ENCODE data around the gene TUBA1C.
A peak's percentile ranks its signal among the peaks of the same experiment; 100 is the strongest.
"Not testable (repeated sequence)": the region's sequence is repeated elsewhere in the genome, so short reads cannot be mapped to it uniquely, and the experiment has no call there.

TUBA1C gene

DNA sequence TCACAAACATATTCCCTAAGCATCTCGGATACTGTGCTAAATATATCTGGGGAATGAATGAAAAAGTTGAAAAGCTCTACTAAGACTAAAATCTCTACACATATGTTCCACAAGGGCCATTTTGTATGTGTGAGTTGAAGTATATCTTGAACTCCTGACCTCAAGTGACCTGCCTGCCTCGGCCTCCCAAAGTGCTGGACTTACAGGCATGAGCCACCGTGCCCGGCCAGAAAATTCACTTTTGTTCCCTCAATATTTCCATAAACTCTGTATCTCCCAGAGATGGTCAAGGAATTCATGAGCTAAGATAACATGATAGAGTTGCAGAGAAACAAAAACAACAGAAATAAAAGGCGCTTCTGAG lies 1.5 kb upstream of the TUBA1C start:
- Mint-ChIP-seq H3K4me3 (peak overlapping the region; percentile 91), H3K36me3 (peaks cover 26% of the 10 kb centered on the region), H3K9me3 (no peaks in the 10 kb centered on the region), H3K27me3 (peaks cover 4% of the 10 kb centered on the region), H3K27ac (peak overlapping the region; percentile 91), H3K4me1 (peaks cover 41% of the 10 kb centered on the region)
- DNase-seq = no peak
- CTCF ChIA-PET = interaction anchor here (1.2 to 1.3 kb wide), 2 partner anchors 28 to 133 kb away, joined by 4 read pairs; no protein-coding TSS in a partner anchor

DNA sequence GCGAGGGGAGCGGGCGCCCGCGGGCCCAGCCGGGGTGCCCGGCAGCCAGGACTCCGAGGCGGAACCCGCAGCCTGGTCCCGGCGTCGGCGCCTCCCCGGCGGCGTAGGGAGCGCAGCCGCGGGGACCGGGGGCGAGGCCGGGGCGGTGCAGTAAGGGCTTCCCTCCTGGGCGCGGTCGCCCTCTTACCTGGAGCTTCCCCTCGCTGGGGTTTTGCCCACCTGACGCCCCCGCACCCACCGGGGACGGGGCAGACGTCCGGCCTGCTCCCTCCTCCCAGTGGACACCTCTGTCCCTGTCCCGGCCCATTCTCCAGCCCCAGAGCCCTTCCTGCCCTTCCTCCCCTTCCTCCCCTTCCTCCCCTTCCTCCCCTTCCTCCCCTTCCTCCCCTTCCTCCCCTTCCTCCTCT lies 413 bp upstream of the TUBA1C start:
- peaks cover 4% of the 10 kb centered on the region for H3K27me3 Mint-ChIP-seq
- peaks cover 36% of the 10 kb centered on the region for H3K36me3 Mint-ChIP-seq
- H3K9me3 Mint-ChIP-seq = no peaks in the 10 kb centered on the region
- peak overlapping the region; percentile 99 for H3K27ac Mint-ChIP-seq
- DNase-seq = no peak
- CTCF ChIA-PET = interaction anchor here (1.0 to 1.3 kb wide), 3 partner anchors 29 to 198 kb away, joined by 3 to 4 read pairs (median 4); no protein-coding TSS in a partner anchor
- H3K4me3 Mint-ChIP-seq = peak overlapping the region; percentile 99
- H3K4me1 Mint-ChIP-seq = peaks cover 52% of the 10 kb centered on the region

DNA sequence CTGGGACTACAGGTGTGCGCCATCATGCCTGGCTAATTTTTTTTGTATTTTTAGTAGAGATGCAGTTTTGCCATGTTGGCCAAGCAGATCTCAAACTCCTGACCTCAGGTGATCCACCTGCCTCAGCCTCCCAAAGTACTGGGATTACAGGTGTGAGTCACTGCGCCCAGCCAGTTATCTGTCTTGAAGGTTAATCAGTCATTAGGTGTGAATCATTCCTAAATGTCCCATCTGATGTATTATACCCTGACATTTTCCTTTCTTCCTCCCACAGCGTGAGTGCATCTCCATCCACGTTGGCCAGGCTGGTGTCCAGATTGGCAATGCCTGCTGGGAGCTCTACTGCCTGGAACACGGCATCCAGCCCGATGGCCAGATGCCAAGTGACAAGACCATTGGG lies 4.3 kb downstream of the TUBA1C start:
- CTCF ChIA-PET = interaction anchor here (0.9 kb wide), 1 partner anchor 8 kb away, joined by 3 read pairs; no protein-coding TSS in a partner anchor
- H3K36me3 Mint-ChIP-seq = peaks cover 61% of the 10 kb centered on the region
- H3K4me1 Mint-ChIP-seq = peaks cover 43% of the 10 kb centered on the region
- not testable (repeated sequence) for H3K9me3 Mint-ChIP-seq, H3K27me3 Mint-ChIP-seq, DNase-seq, H3K27ac Mint-ChIP-seq, H3K4me3 Mint-ChIP-seq

DNA sequence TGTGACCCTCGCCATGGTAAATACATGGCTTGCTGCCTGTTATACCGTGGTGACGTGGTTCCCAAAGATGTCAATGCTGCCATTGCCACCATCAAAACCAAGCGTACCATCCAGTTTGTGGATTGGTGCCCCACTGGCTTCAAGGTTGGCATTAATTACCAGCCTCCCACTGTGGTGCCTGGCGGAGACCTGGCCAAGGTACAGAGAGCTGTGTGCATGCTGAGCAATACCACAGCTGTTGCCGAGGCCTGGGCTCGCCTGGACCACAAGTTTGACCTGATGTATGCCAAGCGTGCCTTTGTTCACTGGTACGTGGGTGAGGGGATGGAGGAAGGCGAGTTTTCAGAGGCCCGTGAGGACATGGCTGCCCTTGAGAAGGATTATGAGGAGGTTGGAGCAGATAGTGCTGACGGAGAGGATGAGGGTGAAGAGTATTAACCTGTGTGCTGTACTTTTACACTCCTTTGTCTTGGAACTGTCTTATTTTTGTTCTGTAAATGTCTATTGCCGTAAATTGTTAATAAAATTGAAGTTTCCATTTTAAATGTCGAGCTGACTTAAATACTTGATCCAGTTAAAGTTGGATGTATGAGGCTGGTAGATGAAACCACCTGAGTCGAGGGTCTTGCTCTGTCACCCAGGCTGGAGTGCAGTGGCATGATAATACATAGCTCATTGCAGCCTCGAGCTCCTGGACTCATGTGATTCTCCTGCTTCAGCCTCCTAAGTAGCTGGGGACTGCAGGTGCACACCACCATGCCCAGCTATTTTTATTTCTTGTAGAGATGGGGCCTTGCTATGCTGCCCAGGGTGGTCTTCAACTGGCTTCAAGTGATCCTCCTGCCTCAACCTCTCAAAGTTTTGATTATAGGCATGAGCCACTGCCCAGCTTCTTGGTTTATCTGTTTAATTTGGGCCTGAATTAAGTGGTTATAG lies 8.2 kb downstream of the TUBA1C start:
- Mint-ChIP-seq H3K36me3 (peaks cover 45% of the 10 kb centered on the region), H3K27me3 (peaks cover 17% of the 10 kb centered on the region), H3K4me1 (peaks cover 21% of the 10 kb centered on the region), H3K9me3 (no peaks in the 10 kb centered on the region), H3K4me3 (no peak overlapping the region), H3K27ac (no peak overlapping the region)
- no peak for DNase-seq
- CTCF ChIA-PET = no interaction called here

DNA sequence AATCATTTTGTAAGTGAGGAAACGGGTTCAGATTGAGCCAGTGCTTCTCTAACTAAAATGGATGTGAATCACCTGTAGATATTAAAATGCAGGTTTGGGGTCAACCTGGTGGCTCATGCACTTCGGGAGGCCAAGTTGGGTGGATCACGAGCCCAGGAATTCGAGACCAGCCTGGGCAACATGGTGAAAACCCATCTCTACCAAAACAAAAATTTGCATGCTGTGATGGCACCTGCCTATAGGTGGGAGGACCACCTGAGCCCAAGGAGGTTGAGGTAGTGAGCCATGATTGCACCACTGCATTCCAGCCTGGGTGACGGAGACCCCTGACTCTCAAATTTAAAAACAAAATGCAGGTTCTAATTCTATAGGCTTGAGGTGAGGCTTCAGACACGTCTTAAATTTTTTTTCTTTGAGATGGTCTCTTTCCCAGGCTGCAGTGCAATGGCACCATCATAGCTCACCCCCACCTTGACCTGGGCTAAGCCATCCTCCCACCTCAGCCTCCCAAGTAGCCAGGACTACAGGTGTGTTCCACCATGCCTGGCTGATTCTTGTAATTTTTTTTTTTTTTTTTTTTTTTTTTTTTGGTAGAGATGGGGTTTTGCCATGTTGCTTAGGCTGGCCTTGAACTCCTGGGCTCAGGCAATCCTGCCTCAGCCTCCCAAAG lies 9.0 kb downstream of the TUBA1C start:
- DNase-seq = no peak
- no peak overlapping the region for H3K4me3 Mint-ChIP-seq
- H3K27ac Mint-ChIP-seq = no peak overlapping the region
- peaks cover 14% of the 10 kb centered on the region for H3K4me1 Mint-ChIP-seq
- CTCF ChIA-PET = no interaction called here
- peaks cover 40% of the 10 kb centered on the region for H3K36me3 Mint-ChIP-seq
- H3K9me3 Mint-ChIP-seq = no peaks in the 10 kb centered on the region
- H3K27me3 Mint-ChIP-seq = peaks cover 17% of the 10 kb centered on the region

DNA sequence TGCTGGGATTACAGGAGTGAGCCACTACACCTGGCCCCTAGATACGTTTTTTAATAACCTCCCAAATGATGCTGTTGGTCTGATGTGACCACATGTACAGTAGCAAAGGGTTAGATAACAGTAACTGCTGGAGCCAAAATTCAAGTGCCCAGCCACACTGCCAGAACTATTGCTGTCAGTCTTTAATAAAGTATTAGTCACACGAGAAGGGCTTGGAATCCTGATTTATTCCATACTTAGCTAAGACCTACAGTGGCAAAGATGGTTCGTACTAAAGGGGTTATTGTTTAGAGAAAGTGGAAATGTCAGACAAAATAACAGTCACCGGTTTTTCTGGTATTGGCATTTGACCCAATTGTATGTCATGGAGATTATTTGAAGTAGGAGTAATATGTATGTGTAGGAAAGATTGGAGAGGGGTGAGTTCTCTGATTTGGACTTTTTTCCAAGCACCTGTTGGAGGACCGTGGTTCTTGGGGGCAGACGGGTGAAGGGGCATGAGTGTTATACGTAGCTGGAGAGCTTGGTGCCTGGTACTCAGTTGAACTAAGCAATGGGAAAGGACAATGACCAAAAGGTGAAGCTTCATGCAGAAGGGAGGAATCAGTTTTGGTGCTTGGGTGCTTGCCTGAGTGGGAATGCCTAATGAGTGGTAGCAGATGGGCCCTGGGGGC lies 9.7 kb downstream of the TUBA1C start:
- Mint-ChIP-seq H3K27ac (peak overlapping the region; percentile 6), H3K27me3 (peaks cover 17% of the 10 kb centered on the region), H3K36me3 (peaks cover 35% of the 10 kb centered on the region), H3K4me1 (peaks cover 8% of the 10 kb centered on the region), H3K4me3 (no peak overlapping the region), H3K9me3 (no peaks in the 10 kb centered on the region)
- CTCF ChIA-PET = interaction anchor here (1.7 kb wide), 1 partner anchor 9 kb away, joined by 6 read pairs; no protein-coding TSS in a partner anchor
- DNase-seq = no peak

DNA sequence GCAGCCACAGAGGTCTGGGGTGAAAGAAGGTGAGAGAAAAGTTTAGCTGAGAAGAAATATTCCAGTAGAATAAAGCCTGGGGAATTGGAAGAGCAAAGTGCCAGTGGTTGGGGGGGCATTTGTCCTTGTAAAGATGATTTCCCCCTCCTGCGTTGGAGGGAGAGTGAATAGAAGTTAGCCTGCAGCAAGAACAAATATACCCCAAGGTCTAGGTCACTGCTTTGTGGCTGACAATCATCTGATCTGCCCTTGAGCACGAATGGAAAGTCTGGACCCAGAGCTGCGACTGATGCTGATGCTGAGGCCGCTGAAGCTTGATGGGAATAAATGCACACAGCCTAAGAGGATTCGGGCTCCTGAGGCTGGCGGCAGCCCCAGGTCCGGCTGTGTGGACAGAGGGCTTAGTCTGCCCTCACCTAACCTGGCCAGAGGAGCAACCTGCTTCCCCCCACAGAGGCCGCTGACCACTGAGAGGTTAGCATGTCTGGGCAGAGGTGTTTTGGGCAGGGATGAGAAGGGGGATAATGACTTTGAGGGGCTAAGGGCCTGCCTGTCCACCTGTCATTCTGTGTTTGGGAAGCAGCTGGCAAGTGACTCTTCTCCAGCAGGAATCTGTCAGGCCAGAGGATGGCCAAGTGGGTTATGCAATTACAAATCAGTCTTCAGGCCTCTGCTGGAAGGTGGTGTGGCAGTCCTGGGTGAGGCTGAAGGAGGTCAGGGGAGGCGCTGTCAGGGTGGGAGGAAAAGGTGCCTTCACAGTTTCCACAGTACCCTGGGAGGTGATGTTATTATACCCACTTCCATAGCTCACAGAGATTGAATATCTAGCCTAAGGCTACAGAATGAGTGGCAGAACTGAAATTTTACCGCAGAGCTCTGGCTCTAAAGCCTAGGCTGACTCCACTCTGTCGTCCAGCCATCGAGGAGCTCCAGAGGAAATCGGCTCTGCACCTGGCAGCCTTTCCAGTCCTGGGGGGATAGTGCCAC lies 11.7 kb downstream of the TUBA1C start:
- H3K4me3 Mint-ChIP-seq = no peak overlapping the region
- CTCF ChIA-PET = interaction anchor here (0.9 to 1.7 kb wide), 6 partner anchors 8 to 82 kb away, joined by 3 to 6 read pairs (median 3); no protein-coding TSS in a partner anchor
- no peak overlapping the region for H3K27ac Mint-ChIP-seq
- peaks cover 19% of the 10 kb centered on the region for H3K36me3 Mint-ChIP-seq
- H3K9me3 Mint-ChIP-seq = no peaks in the 10 kb centered on the region
- H3K4me1 Mint-ChIP-seq = no peaks in the 10 kb centered on the region
- DNase-seq = no peak
- peaks cover 34% of the 10 kb centered on the region for H3K27me3 Mint-ChIP-seq

DNA sequence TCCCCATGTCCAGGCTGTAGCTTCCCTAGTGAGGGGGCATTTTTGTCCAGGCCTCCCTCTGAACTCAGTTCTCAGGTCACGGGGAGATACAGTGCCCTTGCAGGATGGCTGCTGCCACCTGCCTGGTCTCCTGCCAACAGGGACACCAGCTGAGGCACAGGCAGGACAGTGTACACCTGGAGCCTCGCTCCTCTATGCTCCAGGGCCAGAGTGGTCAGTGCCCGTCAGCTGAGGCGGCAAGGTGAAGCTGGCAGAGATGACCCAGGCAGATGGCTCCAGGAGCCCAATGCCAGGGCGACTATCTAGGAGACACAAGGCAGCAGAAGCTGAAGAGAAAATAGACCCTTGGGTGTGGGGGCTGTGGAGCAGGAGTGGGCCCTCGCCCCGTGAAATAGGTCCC lies 12.6 kb downstream of the TUBA1C start:
- CTCF ChIA-PET = interaction anchor here (0.6 to 1.5 kb wide), 5 partner anchors 8 to 432 kb away, joined by 3 read pairs; no protein-coding TSS in a partner anchor
- no peak overlapping the region for H3K4me3 Mint-ChIP-seq
- H3K9me3 Mint-ChIP-seq = no peaks in the 10 kb centered on the region
- no peak overlapping the region for H3K27ac Mint-ChIP-seq
- no peaks in the 10 kb centered on the region for H3K4me1 Mint-ChIP-seq
- H3K36me3 Mint-ChIP-seq = peaks cover 18% of the 10 kb centered on the region
- peaks cover 43% of the 10 kb centered on the region for H3K27me3 Mint-ChIP-seq
- DNase-seq = no peak

DNA sequence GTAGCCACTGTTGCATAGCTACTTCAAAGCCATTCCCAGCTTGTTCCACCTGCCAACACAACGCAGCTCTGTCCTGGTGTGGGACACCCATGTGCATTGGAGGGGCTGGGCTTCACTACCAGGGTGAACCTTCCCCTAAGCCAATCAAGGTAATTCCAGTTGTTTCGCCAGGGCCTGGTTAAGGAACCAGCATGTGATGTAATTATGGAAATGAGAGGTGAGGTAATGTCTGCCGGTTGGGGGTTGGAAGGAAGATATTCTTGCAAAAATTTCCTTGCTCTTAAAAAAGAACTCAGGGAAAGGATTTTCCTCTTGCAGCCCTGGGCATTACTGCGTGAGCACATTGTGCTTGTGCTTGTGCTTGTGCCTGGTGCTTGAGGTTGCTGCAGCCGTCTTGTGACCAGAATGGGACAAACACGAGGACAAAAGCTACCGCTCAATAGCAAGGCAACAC lies 14.9 kb downstream of the TUBA1C start:
- CTCF ChIA-PET = interaction anchor here (1.1 to 1.4 kb wide), 2 partner anchors 9 to 78 kb away, joined by 3 read pairs; no protein-coding TSS in a partner anchor
- Mint-ChIP-seq H3K4me1 (no peaks in the 10 kb centered on the region), H3K4me3 (no peak overlapping the region), H3K36me3 (peaks cover under 1% of the 10 kb centered on the region), H3K27ac (no peak overlapping the region), H3K9me3 (no peaks in the 10 kb centered on the region), H3K27me3 (peaks cover 58% of the 10 kb centered on the region)
- DNase-seq = no peak

DNA sequence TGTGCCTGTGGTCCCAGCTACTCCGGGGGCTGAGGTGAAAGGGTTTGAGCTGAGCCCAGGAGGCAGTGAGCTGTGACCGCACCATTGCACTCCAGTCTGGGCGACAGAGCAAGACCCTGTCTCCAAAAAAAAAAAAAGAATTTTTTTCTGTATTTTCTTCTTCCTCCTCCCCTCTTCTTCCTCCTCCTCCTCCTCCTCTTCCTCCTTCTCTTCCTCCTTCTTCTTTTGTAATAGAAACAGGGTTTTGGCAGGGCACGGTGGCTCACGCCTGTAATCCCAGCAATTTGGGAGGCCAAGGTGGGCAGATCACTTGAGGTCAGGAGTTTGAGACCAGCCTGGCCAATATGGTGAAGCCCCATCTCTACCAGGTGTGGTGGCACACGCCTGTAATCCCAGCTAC lies 15.7 kb downstream of the TUBA1C start:
- CTCF ChIA-PET, H3K4me3 Mint-ChIP-seq, H3K4me1 Mint-ChIP-seq, H3K36me3 Mint-ChIP-seq, DNase-seq, H3K9me3 Mint-ChIP-seq, H3K27ac Mint-ChIP-seq: not testable (repeated sequence)
- H3K27me3 Mint-ChIP-seq = peaks cover 65% of the 10 kb centered on the region

DNA sequence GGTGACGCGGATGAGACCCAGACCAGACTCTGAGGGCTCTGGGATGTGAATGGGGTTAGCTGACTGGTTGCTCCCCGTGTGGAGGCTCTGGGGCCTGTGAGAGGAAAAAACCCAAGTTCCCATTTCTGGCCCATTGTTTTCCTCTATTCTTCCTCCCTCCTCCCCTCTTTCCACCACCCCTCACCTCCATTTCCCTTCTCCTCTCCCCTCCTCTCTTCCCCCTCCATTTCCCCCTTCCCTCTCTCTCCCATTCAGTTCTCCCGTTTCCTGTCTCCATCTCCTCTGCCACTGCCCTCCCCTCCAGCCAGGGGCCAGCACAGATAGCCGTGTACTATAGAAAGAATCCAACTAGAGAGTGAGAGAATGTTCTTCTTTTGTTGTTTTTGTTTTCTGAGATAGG lies 17.4 kb downstream of the TUBA1C start:
- CTCF ChIA-PET = interaction anchor here (0.7 to 1.3 kb wide), 3 partner anchors 14 to 76 kb away, joined by 3 to 7 read pairs (median 5); no protein-coding TSS in a partner anchor
- DNase-seq = no peak
- H3K27me3 Mint-ChIP-seq = peaks cover 70% of the 10 kb centered on the region
- H3K4me1 Mint-ChIP-seq = no peaks in the 10 kb centered on the region
- no peak overlapping the region for H3K4me3 Mint-ChIP-seq
- H3K9me3 Mint-ChIP-seq = no peaks in the 10 kb centered on the region
- no peak overlapping the region for H3K27ac Mint-ChIP-seq
- H3K36me3 Mint-ChIP-seq = no peaks in the 10 kb centered on the region

DNA sequence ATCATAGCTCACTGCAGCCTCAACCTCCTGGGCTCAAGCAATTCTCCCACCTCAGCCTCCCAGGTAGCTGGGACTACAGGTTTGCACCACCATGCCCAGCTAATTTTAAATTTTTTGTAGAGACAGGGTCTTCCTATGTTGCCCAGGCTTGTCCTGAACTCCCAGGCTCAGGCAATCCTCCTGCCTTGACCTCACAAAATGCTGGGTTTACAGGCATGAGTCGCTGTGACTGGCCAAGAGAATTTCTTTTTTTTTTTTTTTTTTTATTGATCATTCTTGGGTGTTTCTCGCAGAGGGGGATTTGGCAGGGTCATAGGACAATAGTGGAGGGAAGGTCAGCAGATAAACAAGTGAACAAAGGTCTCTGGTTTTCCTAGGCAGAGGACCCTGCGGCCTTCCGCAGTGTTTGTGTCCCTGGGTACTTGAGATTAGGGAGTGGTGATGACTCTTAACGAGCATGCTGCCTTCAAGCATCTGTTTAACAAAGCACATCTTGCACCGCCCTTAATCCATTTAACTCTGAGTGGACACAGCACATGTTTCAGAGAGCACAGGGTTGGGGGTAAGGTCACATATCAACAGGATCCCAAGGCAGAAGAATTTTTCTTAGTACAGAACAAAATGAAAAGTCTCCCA lies 18.0 kb downstream of the TUBA1C start:
- CTCF ChIA-PET = interaction anchor here (0.7 to 1.3 kb wide), 3 partner anchors 14 to 75 kb away, joined by 3 to 7 read pairs (median 5); no protein-coding TSS in a partner anchor
- H3K9me3 Mint-ChIP-seq, H3K36me3 Mint-ChIP-seq, H3K27ac Mint-ChIP-seq, H3K4me1 Mint-ChIP-seq, DNase-seq, H3K4me3 Mint-ChIP-seq: not testable (repeated sequence)
- H3K27me3 Mint-ChIP-seq = peaks cover 67% of the 10 kb centered on the region
